Activated CD4-positive, alpha-beta T cell treated with anti-CD3 and anti-CD28 coated beads, Interleukin-2, amount 50 U/mL, for 1 hour (primary cell): ENCODE results near the gene TMEM212.

Experiments
- DNase-seq: peaks from one replicate; pipeline ENCODE4 v3.0.0-alpha.2; 2020

TMEM212 gene

DNA sequence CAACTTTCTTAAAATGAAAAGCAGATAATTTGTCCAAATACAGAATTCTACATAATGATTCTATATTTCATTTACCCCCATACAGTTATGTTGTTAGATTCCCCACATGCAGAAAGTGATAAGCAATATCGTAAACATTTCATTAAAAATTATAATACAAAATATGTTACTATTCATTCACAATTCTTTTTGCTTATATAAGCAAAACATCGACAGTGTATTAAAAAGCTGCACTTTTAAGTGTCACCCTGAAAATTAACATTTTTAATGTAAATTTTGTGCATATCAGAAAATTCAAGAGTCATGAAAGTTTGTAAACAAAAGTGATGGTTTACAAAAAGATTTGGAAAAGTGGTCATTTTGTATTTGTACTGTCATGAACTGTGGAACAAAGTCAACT lies 19.2 kb downstream of the TMEM212 start:
- no peak for DNase-seq

DNA sequence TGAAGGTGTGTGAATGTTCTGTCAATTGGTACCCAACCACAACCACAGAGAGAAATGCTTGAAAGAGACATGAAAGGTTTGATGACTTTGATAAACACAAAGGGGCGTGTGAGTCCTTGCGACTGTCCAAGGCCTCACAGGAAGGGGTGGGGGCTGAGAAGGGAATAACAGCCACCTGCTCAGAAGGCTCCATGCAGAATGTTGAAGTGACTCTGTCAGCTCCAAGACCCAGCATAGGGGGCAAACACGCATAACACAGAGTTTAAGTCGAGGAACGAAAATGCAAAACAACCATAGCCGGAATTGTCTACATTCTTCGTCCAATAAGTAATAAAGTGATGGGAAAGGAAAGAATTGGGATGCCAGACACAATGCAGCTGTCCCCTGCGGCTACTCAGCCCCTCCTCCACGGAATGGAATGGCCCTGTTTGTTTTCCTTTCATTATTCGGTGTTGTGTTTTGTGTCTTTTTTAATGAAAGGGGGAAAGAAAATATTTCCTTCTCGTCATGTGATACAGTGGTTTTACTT lies 19.9 kb downstream of the TMEM212 start:
- DNase-seq = no peak

DNA sequence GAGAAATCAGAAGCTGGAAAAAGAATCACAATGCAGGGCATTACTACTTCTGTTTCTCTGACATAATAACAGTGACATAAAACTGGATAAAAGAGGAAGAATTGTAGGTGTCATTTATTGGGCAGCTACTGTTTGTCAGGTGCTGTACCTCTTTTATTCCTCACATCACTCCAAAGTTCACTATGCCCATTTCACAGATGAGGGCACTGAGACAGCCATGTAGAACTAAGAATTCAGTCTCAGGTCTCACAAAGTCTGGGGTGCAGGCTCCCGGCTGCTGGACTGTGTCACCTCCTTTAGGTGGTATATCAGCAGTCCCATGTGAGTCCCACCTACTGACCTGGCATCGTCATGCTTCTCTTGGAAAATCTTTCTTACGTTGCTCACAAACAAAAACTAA lies 20.8 kb downstream of the TMEM212 start:
- DNase-seq = no peak

DNA sequence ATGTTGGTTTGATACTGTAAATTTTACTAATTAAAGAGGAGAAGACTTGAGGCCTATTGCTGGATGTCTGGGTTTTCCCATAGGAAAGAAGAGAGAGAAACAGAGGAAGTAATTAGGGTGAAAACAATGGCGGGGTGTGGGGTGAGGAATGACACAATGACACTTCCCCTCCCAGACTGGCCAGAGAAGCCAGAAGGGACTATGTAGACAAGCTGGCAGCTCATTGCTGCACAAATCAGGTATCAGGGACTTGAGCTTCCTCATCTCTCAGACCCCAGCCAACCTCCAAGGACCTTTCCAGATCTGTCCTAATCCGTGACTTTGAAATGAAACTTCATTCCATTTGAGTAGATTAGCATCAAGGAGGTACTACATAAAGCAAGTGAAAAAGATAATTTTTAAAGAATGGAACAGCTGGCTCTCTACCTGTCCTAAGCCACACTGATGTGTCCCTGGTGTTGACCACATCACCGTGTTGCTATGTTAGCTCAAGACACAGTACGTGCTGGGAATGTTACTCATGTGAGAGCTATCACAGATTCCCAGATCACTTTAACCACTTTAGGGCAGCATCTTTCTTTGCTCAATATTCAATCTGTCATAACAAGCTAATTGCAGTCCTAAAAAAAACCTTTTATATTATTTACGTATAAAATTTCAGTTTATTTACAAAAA lies 22.2 kb downstream of the TMEM212 start:
- no peak for DNase-seq

DNA sequence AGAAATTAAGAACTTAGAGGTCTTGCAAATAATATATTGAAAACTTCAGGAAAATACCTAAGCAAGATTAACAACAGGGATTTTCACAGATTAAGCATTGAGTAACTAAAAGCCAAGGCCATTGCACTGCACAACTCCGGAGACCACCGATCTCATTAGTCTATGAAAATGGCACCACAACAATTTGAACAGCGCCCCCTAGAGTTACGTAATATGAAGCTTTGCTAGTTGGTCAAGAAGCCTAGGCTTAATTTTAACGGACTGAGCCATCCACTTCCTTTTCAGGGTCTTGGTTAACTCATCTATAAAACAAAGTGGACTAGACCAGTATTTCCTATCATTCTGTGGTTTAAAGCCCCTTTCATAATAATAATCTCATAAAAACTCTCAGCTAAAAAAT lies 24.8 kb downstream of the TMEM212 start:
- no peak for DNase-seq

DNA sequence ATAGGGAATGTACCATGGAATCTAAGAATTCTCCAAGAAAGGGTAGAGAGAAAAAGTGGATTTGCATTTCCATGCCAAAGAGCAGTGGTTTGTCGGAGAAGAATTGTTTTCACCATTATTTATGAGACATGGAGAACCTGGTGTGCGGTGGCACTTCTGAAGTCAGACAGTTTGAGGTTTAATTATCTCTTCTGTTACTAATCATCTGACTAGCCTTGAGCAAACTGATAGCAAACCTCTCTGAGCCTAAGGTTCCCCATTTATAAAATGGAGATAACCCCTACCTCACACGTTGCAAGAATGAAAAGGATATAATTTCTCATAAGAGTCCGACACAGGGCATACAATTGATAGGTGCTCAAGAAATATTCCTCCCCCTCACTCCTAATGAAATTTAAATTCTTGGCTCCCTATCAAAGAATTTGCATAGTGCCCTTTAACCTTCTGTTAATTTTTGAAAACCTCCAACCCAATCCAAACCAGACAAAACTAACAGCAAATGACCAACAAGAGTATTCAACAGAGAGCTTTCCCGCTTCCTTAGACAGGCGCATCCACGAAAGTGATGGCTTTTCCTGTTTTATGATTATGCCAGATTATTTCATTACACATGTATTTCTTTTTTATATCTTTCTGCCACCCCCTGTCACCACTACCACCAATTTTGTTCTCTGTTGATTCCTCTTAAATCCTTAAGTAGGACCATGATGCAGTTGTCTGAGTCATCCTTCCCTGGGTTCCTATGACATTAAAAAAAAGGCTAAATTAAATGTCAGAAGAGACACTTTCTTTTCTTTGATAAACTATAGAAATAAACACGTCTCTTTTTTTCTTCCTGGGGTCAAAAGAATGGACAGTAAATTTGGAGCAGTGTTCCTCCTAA lies 28.5 kb downstream of the TMEM212 start:
- DNase-seq = no peak

DNA sequence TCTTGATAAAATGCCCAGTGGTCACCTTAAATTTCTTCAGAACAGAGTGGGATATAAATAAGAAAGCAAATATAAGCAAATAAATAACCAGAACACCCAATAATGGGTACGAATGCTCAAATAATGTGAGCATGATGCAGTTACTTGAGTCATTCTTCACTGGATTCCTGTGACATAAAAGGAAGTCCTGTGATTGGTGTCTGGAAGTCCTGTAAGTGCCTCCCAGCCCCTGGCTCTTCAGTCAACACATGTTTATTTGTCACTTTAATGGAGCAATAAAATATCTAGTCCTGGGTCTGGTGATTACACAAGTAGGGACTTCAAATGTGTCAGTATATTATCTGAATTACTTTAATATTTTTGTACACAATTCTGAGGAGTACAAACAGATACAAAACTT lies 30.4 kb downstream of the TMEM212 start:
- DNase-seq = no peak

DNA sequence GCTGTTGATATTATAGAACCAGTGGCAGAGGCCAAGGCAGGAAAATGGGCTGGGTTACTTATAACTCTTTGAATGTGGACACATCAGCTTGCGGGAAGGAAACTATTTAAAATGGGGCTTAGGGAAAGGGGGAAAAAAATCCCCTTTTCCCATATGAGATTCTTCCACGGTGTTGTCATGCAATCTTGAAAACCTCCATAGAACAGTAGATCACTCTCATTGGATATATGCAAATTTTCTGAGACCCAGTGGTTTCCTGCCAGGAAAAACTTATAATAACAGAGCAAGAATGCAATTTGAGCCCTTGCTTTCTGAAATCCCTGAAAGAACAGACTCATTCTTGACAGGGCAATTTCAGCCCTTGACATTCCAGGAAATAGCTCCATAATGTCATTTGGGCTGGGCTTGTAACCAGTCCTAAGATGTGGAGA lies 31.1 kb downstream of the TMEM212 start:
- no peak for DNase-seq

DNA sequence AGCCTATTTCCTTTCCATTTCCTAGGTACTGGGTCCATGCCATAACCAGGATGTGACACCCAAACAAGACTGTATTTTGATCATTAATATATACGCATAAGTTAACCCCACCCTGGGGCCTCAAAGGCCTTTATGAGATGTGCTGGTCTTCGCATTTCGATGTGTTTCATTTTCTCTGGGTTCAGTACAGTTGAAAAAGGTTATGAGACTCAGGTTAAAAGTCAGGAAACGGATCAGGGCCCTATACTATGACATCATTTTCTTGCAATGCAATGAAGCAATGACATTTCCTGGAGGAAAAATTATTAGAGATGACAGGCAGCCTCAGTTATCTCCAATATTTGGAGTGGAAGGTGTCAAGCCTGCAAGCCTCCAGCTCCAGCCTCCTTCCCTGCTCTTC lies 31.7 kb downstream of the TMEM212 start:
- DNase-seq = no peak

DNA sequence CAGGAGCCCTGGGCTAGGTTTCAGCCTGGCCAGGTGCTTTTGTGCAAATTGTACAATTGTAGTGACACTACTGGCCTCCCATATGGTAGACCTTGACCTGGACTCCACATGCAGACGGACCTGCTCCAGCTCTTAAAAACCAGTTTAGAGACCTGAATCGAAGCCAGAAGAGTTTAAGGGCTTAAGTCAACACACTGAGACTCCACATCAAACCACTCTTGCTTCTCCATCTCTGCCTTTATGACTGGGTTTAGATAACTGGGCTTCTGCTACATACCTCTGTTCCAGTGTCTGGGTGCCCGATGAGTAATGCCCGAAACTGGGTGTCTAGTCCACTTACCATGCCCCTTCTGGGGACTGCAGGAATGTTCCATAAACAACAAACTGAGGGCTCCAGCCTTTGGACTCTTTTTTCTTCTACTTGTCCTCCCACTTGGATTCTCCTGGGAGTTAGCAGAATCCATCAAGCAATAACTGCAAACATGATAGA lies 32.8 kb downstream of the TMEM212 start:
- DNase-seq = no peak

DNA sequence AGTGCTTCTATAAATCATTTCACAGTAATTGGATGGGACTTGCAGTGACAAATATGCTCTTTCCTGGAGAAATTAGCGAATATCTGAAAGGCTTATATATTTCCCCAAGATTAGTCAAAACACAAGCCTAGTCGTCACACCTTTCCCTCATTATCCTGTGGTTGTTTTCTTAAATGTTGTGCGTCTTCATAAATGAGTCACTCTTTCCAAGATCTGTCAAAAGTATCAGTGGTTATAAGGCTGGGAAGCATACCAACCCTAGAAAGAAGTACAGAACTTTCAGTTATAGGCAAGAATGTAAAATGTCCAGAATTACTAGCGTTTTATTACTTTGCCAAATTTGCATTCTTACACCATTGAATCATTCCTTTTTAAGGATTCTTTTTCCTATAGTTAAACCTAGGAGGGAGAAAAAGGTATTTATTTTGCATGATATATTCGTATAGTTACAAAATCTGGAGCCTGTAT lies 33.6 kb downstream of the TMEM212 start:
- no peak for DNase-seq

DNA sequence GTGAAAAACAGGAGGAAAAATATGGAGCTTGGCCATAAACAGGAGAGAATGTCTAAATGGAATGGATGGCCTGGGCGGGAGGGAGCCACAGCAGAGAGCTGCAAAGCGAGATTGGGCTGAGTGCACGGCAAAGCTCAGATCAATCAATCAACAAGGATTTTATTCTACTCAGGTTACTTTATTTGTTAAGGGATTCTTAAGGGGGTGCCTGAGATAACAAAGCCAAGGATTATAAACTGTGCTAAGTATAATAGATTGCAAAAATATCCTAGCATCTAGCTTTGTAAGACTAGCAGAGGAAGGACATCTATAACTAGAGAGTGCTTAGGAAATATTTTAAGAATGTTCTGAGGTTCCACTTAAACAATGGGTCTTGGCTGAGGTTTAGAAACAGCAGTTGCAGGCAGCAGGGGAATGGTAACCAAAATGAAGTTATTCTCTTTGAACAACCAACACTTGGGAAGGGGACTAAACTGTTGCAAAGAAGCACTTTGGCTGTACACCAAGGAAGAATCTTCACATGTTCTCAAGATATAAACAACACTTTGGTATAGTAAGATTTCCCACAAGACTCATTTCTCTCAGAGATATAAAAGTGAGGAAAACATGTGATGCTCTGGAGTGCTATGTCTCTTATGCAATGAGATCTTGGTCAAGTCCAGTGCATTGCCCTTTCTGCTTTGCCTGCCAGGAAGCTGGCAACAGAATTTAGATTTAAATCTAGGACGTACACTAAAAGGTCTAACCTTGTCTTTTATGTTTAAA lies 35.5 kb downstream of the TMEM212 start:
- no peak for DNase-seq

DNA sequence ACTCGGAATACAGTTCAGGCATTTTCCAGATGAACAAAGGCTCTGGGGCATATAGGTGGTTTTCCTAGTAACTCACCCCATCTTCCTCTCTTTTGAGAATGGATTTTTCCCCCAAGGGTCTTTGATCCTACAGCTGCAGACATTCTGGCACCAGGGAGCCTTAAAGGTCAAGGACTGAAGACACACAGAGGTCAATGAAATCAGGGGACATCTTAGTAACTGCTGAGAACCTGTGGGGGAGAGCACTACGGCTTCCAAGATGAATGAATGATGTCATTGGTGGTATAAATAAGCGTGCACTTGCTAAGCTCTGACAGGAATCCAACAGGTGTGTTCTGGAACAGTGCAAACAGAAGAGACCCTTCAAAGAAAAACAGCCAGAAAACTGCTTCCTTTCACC lies 36.3 kb downstream of the TMEM212 start:
- no peak for DNase-seq

DNA sequence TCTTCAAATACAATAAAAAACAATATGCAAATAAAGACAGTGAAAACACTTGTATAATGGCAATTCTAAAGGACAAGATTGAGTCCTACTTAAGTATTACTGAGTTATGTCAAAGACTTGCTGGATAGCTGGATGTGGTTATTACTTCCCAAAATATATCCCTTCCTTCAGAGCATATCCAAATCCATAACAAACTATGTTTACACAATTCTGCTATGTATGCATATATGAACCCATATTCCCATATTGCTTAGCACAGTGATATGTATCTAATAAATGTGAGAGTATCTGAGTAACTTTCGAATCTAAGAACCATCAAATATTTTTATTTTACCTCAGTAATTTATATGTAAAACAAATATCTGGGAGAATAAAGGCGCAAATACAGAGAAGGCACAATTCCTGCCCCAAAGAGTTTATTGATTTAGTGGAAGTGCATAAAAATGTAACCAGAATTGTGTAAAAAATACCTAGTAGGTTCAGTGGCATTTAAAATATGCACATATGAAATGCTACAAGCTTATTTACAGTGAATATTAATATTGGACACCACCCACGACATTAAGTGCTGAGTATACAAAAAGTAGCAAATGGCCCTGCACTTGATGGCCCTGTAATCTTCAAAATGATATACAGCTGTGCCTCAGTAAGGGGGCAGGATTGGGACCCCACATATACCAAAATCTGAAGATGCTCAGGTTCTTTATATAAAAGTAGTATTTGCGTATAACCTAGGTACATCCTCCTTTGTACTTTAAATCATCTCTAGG lies 37.1 kb downstream of the TMEM212 start:
- DNase-seq = no peak

DNA sequence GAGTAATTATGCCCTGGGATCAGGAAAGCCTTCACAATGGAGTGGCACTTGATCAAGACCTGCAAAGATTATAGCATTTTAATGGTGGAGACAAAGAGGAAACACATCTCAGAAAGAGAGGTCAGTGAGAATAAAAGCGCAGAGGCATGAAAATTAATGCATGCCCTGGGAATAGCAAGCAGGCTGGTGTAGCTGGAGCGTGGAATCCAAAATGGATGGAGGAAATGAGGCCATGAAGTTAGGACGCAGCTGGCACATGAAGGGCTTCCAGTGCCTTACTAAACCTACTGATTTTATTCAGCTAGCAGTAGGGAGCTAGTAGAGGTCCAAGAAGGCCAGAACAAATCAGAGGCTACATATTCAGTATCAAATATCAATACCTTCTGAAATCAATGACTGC lies 38.1 kb downstream of the TMEM212 start:
- no peak for DNase-seq

DNA sequence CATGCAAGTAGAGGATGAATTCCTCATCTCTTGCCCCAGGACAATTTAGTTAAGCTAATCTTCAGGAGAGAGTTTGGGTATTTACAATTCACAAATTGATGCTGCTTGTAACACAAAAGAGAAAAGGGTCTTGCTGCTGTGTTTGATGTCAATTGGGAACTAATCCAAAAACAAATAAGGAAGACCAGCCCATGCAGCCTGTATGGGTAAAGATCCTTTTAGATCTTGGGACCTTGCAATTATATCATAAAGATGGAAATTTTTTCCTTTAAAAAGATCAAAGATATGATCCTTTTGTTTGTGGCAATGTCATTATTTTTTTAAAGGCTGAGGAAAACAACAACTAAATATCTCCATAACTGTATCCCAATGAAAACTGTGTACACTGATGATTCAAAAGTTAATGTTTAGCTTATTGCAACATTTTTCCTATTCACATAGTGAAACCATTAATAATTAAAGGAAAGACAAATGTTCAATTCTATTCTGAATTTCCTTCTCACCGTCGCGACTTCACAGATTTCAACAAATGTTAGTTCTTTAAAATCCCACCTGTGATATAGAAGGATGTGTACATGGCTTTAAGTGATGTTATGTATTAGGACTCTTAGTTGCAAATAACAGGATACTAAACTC lies 40.2 kb downstream of the TMEM212 start:
- DNase-seq = no peak

DNA sequence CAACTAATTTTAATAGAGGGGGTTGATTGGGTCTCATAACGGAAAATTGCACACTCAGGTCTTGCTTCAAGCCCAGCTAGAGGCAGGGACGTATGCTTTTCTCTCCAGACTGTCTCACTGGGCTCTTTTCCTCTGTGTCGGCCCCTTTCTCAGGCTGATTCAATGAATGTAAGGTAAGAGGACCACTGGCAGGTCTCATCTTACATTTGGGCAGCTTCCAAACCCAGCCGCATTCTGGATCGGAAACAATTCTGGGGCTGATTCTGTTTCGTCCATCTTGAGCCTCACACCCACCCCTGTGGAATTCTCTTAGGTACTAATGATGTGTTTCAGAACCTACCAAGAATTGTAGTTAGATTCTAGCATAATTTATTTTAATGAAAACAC lies 40.7 kb downstream of the TMEM212 start:
- no peak for DNase-seq

DNA sequence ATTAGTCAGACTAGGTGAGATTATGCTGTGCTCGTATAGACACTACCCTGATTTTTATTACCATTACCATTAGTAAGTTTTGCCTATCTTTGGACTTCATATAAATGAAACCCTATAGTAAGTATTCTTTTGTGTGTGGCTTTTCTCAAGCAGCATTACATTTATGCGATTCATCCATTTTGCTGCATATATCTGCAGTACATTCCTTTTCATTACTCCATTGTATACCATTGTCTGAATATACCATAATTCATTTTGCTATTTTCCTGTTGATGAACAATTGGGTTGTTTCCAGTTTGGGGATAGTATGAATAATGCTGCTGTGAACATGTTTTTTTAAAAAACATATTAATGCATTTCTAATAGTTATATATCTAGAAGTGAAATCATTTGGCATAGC lies 45.3 kb downstream of the TMEM212 start:
- DNase-seq = no peak

DNA sequence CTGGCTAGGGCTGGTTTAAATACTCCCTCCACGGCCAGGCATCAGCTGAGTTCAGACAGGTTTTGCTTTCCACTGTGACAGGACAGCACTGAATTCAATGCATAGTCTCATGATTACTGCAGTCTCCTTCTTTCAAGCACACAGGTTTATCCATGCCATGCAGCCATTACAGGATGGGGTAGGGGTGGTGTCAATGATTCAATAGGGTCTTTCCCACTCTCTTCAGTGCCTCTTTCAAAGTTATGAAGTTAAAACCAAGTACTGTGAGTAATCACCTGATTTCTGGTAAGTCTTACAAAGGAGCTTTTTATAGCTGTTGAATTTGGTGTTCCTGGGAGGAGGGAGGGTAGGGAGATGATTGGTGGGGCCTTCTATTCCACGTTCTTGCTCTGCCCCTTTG lies 47.2 kb downstream of the TMEM212 start:
- DNase-seq = no peak

DNA sequence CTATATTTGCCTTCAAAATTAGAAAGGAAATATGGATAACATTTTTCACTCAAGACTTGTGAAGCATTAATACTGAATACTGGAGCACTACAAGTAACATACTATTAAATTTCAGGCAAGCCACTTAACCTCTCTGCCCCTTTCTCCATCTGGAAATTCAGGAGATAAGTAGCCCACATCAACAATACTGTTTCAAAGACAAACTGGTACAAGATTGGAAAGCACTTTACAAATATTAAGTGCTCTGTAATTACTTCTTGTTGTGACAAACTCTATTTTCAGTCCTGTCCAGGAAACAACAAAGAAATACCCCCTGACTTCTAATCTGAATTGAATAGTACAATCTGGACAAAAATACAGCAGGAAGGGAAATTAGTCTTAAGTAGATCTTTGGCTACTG lies 49.3 kb downstream of the TMEM212 start:
- no peak for DNase-seq

DNA sequence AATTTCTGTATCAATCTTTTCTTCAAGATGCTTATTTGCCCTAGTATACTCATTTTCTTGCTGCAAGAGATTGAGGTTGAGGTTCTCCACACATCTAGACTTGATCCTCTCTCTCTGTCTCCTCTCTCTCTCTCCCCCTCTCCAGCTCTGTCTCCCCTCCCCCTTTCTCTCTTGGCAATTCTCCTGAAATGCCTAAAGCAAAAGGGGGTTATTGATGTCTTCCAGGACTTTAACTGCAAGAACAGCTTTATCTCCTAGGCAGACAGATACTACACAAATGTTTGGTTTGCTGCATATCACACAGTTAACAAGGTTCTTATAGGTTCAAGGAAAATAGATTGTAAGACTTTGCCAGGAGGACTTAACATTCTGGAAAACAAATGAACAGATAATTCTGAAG lies 52.1 kb downstream of the TMEM212 start:
- no peak for DNase-seq

DNA sequence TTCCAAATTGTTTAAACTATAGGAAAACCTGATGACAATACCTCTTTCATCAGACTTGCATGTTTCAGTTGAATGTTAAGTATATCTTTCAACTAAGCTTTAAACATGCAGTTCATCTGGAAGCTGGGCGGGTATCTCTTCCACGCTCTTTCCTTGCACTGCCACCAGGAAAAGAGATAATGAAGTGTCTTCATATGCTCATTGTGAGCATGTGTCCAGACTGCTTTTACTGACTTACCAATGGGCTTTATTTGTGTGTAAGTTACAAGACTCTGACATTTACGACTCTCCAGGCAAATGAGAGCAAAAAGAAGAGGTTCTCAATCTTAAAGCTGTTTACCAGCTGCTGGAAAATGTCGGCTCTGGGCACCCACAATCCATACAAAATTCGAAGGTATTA lies 52.8 kb downstream of the TMEM212 start:
- DNase-seq = no peak
